ENCODE results near the gene GRK6. TPM values are rescaled to one million over a fixed set of nuclear protein-coding genes. Genes with fewer than 3 reads are reported as not detected.
"Not testable (repeated sequence)": the region's sequence is repeated elsewhere in the genome, so short reads cannot be mapped to it uniquely, and the experiment has no call there.

GRK6 gene
- total and polyA plus RNA-seq, 2 experiments from 2014 or later = 13.0 to 56.8 TPM

DNA sequence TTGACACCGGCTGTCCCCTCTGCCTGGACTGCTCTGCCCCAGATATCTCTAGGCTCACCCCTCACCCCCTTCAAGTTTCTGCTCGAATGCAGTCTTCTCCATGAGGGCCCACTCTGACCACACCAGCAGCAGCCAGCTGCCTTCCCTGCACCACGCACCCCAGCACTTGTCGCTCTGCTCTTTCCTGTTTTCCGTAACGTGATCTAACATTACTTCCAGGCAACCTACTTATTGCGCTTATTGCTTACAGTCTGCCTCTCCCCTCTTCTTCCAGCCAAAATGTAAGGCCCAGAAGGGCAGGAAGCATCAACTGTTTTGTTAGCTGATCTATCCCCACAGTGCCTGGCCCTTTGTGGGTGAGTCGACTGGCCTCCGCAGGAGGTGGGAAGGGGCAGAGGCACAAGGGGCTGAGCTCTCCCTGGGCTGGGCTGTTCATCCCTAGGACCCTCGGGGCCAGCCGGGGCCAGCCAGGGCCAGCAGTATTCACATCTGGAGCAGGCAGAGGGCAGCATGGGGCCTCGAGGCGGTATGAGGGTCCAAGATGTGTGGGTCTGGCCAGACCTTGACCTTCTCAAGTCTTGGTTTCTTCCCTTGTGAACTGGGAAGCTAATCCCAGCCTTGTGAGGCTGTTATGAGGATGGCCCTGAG lies 58.5 kb downstream of the GRK6 start (continued):
- TF ChIP-seq ZNF462 (CRISPR knock-in tag; IDR thresholded peaks at IDR 0.05) = no peak
- TF ChIP-seq JUNB (IDR thresholded peaks at IDR 0.05; ENCODE audit: unreplicated experiment) = no peak
- no peak for TF ChIP-seq CREB1 (CRISPR knock-in tag; IDR thresholded peaks at IDR 0.05; ENCODE audit: low read depth)
- TF ChIP-seq ZNF331 (CRISPR knock-in tag; IDR thresholded peaks at IDR 0.05; ENCODE audit: low read depth) = no peak
- no peak for TF ChIP-seq NANOG (IDR thresholded peaks at IDR 0.05; ENCODE audit: borderline replicate concordance)

DNA sequence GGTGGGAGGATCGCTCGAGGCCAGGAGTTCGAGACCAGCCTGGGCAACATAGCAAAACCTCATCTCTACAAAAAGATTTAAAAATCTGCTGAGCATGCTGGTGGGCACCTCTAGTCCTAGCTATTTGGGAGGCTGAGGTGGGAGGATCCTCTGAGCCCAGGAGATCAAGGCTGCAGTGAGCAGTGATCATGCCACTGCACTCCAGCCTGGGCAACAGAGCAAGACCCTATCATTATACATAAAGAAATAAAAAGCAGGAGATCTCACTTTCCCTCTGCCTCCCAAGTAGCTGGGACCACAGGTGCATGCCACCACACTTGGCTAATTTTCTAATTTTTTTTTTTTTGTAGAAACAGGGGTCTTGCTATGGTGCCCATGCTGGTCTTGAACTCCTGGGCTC lies 59.3 kb downstream of the GRK6 start:
- not testable (repeated sequence) for H3K4me3 ChIP-seq; H3K4me1 ChIP-seq (ENCODE audit: insufficient read depth); H3K27me3 ChIP-seq (ENCODE audit: insufficient read depth); H2AFZ ChIP-seq; H3F3A ChIP-seq (replicated peaks; ENCODE audit: low read depth); H3K9me2 ChIP-seq (ENCODE audit: insufficient read depth); H3K4me1 Mint-ChIP-seq; H3K4me3 Mint-ChIP-seq; H3K4me2 ChIP-seq; H3K79me2 ChIP-seq (replicated peaks; ENCODE audit: insufficient read depth); H4K20me1 ChIP-seq (replicated peaks; ENCODE audit: insufficient read depth); H3K9me3 Mint-ChIP-seq; ATAC-seq; DNase-seq (ENCODE audit: low spot score); H3K27ac Mint-ChIP-seq; H3K27ac ChIP-seq (ENCODE audit: low read depth)
- H3K36me3 ChIP-seq (ENCODE audit: insufficient read depth) = peaks cover 14% of the 10 kb centered on the region
- Mint-ChIP-seq H3K27me3 (ENCODE audit: insufficient read depth, low read depth, poor library complexity) (peaks cover 28% of the 10 kb centered on the region), H3K36me3 (ENCODE audit: low read depth) (peaks cover 77% of the 10 kb centered on the region)

Measured in GM23338 (cell line).